GM19023 (cell line): Measurements from ENCODE around the gene ZNF444.

ENCODE experiments used
- ATAC-seq: cut with Tn5 transposase; IDR thresholded peaks from one replicate; pipeline ENCODE4 v1.9.1; 2021; ENCODE audit warnings: mild to moderate bottlenecking, moderate library complexity; ENCODE audit not compliant: unreplicated experiment

The ZNF444 gene

GRCh38 chr19:56121180-56122167 lies 19.6 kb upstream of the ZNF444 start, which contains the start of gene ZNF787:
Gene ZNF787, minus strand, starts transcription at chr19:56121295. Its CDS starts 18,078 bp downstream, at chr19:56103217.
- ATAC-seq: peak; percentile 83

GRCh38 chr19:56123266-56123891 lies 17.7 kb upstream of the ZNF444 start:
- no peak for ATAC-seq

- no peak for ATAC-seq
Measured at GRCh38 chr19:56124578-56124977, 16.5 kb upstream of the ZNF444 start.

GRCh38 chr19:56125806-56126590 lies 15.1 kb upstream of the ZNF444 start:
- no peak for ATAC-seq

- no peak for ATAC-seq
Measured at GRCh38 chr19:56126983-56127780, 13.9 kb upstream of the ZNF444 start.

- ATAC-seq: no peak
Measured at GRCh38 chr19:56130006-56130405, 11.1 kb upstream of the ZNF444 start.

GRCh38 chr19:56131651-56132050 lies 9.4 kb upstream of the ZNF444 start:
- no peak for ATAC-seq

- ATAC-seq: no peak
Measured at GRCh38 chr19:56132316-56132822, 8.7 kb upstream of the ZNF444 start.

GRCh38 chr19:56133858-56134653 lies 7.0 kb upstream of the ZNF444 start:
- peak; percentile 79 for ATAC-seq

GRCh38 chr19:56134654-56134921 lies 6.5 kb upstream of the ZNF444 start:
- ATAC-seq: no peak

GRCh38 chr19:56136362-56136761 lies 4.7 kb upstream of the ZNF444 start:
- ATAC-seq: no peak

- ATAC-seq: no peak
Measured at GRCh38 chr19:56137405-56137804, 3.7 kb upstream of the ZNF444 start.

GRCh38 chr19:56138069-56138468 lies 3.0 kb upstream of the ZNF444 start:
- ATAC-seq: no peak

- ATAC-seq: no peak
Measured at GRCh38 chr19:56139847-56140582, 1.1 kb upstream of the ZNF444 start.

GRCh38 chr19:56141417-56141993 lies 418 bp downstream of the ZNF444 start:
- ATAC-seq: no peak

GRCh38 chr19:56142087-56142787 lies 1.1 kb downstream of the ZNF444 start:
- ATAC-seq: no peak

GRCh38 chr19:56142897-56143434 lies 1.9 kb downstream of the ZNF444 start:
- ATAC-seq: no peak

GRCh38 chr19:56144376-56144775 lies 3.3 kb downstream of the ZNF444 start:
- no peak for ATAC-seq
